Peyer's patch (tissue), 4 donors: ENCODE measurements around the gene USP17L21.
"Not testable (repeated sequence)": the region's sequence is repeated elsewhere in the genome, so short reads cannot be mapped to it uniquely, and the experiment has no call there.

Experiments used
- CTCF ChIP-seq, 6 experiments: fragments of 450-650 bp in 4 of 6; fragments of 200-600 bp in 2 of 6; sonication (generic) in 1 of 6; IDR thresholded peaks; one replicate each; pipeline ENCODE4 v1.5.1; 2017 to 2019; ENCODE audit warnings: antibody characterized with exemption in 6 of 6, mild to moderate bottlenecking in 3 of 6, moderate library complexity in 1 of 6
- POLR2A ChIP-seq, 2 donors: fragments of 450-650 bp; IDR thresholded peaks; one replicate each; pipeline ENCODE4 v1.5.1; 2017; ENCODE audit warnings: antibody characterized with exemption in 2 of 2, mild to moderate bottlenecking in 2 of 2, moderate library complexity in 2 of 2

GRCh38 chr4:9247953-9248680 is 14.6 kb upstream of the USP17L21 start, which contains the start of gene USP17L18:
- not testable (repeated sequence) for TF ChIP-seq POLR2A, CTCF (IDR thresholded peaks at IDR 0.05)
